GM18907 (cell line): ENCODE data around the gene MASP2.
"Not testable (repeated sequence)": the region's sequence is repeated elsewhere in the genome, so short reads cannot be mapped to it uniquely, and the experiment has no call there.

Source experiments
- ATAC-seq: cut with Tn5 transposase; IDR thresholded peaks from one replicate; pipeline ENCODE4 v1.9.1; 2021; ENCODE audit warnings: mild to moderate bottlenecking, moderate library complexity; ENCODE audit not compliant: unreplicated experiment

MASP2 gene

GRCh38 chr1:11058595-11059154, 11.6 kb upstream of the MASP2 start:
- ATAC-seq, result no peak

GRCh38 chr1:11058026-11058425, 11.0 kb upstream of the MASP2 start:
- ATAC-seq, result no peak

GRCh38 chr1:11057477-11057876, 10.4 kb upstream of the MASP2 start:
- no peak for ATAC-seq

GRCh38 chr1:11056504-11056903, 9.5 kb upstream of the MASP2 start:
- ATAC-seq, result no peak

- no peak for ATAC-seq
Measured at GRCh38 chr1:11055676-11056075, 8.6 kb upstream of the MASP2 start.

GRCh38 chr1:11054666-11055065, 7.6 kb upstream of the MASP2 start:
- ATAC-seq, result no peak

- ATAC-seq, result no peak
Measured at GRCh38 chr1:11054181-11054580, 7.1 kb upstream of the MASP2 start.

- no peak for ATAC-seq
Measured at GRCh38 chr1:11053758-11054137, 6.7 kb upstream of the MASP2 start.

GRCh38 chr1:11052839-11053757, 6.1 kb upstream of the MASP2 start:
- no peak for ATAC-seq

GRCh38 chr1:11051781-11052511, 4.9 kb upstream of the MASP2 start:
- ATAC-seq, result no peak

- not testable (repeated sequence) for ATAC-seq
Measured at GRCh38 chr1:11051121-11051520, 4.1 kb upstream of the MASP2 start.

GRCh38 chr1:11046270-11046566, 821 bp downstream of the MASP2 start:
- ATAC-seq, result no peak

GRCh38 chr1:11045428-11046269, 1.4 kb downstream of the MASP2 start:
- no peak for ATAC-seq

GRCh38 chr1:11044849-11045427, 2.1 kb downstream of the MASP2 start:
- no peak for ATAC-seq

- no peak for ATAC-seq
Measured at GRCh38 chr1:11044086-11044848, 2.8 kb downstream of the MASP2 start.

GRCh38 chr1:11042995-11043874, 3.8 kb downstream of the MASP2 start:
- ATAC-seq, result no peak

GRCh38 chr1:11042065-11042464, 5.0 kb downstream of the MASP2 start:
- no peak for ATAC-seq

GRCh38 chr1:11041048-11041447, 6.0 kb downstream of the MASP2 start:
- ATAC-seq, result no peak

GRCh38 chr1:11040105-11040429, 7.0 kb downstream of the MASP2 start:
- not testable (repeated sequence) for ATAC-seq
